RKO (cell line): Measurements from ENCODE around the gene LIF.
"Not testable (repeated sequence)": the region's sequence is repeated elsewhere in the genome, so short reads cannot be mapped to it uniquely, and the experiment has no call there.

Experiments used
- DNase-seq: peaks from one replicate; pipeline ENCODE4 v3.0.0-alpha.2; 2016; ENCODE audit warnings: low spot score

LIF gene

DNA sequence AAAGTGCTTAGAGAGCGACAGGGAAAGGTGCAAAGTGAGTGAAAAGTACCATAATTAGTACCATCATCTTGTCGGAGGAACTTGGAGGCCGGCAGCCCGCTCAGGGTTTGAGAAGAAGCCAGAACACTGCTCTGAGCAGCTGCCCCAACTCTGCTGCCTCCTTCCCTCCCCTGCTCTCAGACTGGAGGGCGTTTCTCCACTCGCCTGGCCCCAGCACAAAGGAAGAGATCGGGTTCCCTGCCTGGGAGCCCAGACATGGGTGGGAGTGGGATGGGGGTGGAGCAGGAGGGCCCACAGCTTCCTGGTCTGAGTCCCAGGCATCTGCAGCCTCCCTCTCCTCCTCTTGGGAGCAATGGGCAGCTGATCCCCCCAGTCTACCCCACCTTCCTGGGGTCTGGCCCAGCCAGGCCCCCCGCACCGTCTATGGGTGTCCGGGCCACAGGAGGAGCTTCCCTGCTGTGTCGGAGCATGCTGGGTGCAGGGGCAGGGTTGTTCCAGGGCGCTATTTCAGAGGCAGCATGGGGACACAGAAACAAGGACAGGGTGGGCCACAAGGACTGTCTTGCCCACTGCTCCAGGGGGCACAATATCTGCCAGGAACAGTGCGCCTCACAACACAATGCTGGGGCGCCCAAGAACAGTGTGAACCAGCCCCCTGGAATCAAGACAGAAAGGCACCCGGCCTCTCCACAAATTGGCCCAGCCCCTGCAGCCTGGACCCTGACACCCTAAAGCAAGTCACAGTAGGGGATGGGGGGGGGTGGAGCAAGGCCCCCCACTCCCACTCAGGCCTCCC lies 4.8 kb downstream of the LIF start:
- DNase-seq: peak; percentile 21

- DNase-seq: peak; percentile 46
Measured at GRCh38 chr22:30240541-30241417, 5.8 kb downstream of the LIF start.

- DNase-seq: no peak
Measured at GRCh38 chr22:30239488-30240405, 6.8 kb downstream of the LIF start.

- DNase-seq: peak; percentile 42
Measured at GRCh38 chr22:30238661-30239487, 7.7 kb downstream of the LIF start.

- no peak for DNase-seq
Measured at GRCh38 chr22:30238136-30238535, 8.4 kb downstream of the LIF start.

DNA sequence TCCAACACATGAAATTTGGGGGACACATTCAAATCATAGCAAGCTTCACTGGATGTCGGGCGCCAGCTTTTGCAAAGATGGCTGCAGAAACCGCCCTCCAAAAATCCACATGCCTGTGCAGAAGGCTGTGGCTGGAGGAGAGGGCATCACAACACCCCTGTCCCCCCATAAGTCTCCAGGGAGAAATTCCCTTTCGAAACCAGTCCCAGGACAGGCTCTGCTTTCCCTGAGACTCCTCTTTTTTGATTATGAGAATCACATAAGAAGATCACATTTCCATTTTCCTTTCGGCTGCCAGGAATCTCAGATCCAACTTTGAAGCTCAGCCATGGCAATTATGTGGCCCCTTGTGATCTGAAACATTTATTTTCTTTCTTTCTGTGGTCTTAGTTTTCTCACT lies 9.7 kb downstream of the LIF start:
- DNase-seq: no peak

DNA sequence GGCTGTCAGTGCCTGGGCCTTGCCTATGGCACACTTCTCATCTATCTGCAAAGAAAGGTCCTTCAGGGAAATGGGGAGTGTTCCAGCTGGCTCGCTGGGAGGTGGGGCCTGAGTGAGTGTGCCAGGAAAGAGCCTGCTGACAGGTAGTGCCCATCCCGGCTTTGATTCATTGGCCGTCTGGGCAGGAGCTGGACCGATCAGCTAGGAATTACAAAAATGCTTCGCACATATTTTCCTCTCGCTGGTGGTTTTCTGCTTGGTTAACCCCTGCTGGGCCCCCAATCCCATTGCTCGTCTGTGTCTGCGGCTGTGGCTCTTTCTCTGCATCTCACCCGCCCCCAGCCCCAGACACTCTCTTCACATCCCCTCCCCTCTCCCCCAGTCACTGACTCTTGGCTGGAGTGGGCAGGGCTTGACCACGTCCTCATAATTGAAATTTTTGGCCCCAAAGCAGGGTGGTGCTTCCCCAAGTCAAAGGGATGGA lies 10.8 kb downstream of the LIF start:
- DNase-seq: no peak

GRCh38 chr22:30234786-30235470 lies 11.6 kb downstream of the LIF start:
- no peak for DNase-seq

GRCh38 chr22:30234325-30234724 lies 12.2 kb downstream of the LIF start:
- not testable (repeated sequence) for DNase-seq

DNA sequence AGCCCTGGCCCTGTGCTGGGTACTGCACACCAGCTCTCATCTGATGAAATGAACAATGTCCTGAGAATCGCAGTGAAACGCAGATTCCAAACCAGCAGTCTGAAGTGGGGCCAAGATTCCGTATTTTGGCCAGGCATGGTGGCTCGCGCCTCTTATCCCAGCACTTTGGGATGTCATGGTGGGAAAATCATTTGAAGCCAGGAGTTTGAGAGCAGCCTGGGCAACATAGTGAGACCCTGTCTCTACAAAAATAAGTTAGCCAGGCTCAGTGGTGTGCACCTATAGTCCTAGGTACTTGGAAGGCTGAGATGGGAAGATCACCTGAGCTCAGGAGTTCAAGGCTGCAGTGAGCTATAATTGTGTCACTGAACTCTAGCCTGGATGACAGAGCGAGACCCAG lies 13.0 kb downstream of the LIF start:
- no peak for DNase-seq

DNA sequence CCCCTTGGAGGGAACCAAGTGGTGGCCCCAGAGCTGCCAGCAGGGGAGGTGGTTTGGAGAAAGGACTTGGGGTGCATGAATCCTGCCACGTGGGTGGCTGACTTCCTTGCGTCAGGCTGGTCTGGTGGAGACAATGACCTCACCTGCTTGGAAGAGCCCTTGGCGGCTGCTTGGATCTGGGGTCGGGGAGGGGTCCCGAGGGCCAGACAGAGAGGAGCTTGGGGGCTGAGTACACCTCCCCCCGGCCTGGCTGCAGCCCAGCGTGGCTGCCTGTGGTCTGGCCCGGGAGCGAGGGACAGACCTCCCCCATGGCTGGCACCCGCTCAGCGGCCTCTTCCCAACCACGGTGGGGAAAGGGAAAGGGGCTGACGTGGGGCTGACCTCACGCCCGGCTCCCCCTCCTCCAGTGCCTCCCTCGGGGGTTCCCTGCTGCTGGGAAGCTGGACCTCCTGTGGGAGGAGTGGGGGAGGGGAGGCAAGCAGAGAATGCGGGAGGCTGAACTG lies 13.8 kb downstream of the LIF start:
- DNase-seq: no peak

DNA sequence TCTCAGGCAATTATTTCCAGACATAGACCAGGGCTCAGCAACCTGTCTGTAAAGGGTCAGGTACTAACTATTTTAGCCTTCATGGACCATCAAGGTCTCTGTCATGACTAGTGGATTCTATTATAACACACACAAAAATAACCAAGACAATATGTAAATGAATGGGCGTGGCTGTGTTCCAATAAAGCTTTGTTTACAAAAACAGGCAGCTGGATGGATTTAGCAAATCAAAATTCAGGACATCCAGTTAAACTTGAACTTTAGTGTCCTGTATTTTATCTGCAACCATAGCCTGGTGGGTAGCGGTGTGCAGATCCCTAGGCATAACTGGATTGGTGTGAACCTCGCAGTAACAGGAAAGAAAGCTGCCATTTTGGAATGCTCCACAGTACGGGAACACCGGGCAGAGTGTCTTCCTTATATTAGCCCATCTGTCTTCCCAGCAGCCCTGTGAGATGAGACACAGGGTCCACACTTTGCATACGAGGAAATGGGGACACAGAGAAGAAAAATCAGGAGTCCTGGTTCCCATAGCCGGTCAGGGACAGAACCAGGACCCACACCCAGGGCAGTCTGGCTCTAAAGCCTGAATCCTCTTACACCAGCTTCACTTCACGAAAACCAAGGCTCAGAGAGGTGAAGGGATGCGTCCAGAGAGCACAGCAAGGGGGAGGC lies 15.6 kb downstream of the LIF start:
- DNase-seq: no peak

DNA sequence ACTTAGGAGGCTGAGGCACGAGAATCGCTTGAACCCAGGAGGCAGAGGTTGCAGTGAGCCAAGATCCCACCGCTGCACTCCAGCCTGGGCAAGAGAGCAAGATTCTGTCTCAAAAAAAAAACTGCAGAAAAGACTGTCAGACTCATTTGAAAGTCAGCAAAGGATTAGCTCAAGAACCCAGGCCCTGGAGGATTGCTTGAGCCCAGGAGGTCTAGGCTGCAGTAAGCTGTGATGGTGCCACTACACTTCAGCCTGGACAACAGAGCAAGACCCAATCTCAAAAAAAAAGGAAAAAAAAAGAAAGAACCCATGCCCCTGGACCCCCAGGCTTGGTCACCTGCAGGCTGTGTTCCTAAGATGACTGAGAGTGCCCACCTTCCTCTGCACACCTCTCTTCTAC lies 16.2 kb downstream of the LIF start:
- no peak for DNase-seq

GRCh38 chr22:30228509-30229359 lies 17.8 kb downstream of the LIF start:
- peak; percentile 71 for DNase-seq

GRCh38 chr22:30227438-30228228 lies 18.9 kb downstream of the LIF start:
- DNase-seq: no peak

DNA sequence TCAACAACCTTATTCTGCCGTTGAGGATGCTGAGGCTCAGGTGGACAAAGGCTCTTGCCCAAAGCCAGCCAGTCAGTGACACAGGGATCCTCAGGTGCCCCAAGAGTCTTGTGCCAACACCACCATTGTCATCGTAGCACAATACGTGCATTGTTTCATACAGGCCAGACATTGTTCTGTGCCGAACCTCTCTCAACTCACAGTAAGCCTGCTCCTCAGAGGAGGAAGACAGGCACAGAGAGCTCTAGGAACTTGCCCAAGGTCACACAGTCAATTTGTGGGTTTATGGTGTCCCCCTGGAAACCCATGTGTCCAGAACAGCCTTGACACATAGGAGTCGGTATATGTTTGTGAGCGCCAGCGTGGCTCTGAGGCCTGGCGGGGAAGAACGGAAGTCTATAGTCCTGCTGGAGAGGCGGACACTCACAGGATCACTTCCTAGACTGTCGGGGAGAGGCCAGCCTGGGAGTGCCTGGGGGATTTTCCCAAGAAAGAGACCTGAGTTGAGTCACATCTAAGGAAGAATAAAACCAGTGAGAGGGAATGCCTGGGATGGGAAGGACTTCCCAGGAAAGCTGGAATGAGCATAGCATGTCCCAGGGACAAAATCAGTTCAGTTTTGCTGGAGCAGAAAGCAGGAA lies 20.2 kb downstream of the LIF start:
- DNase-seq: no peak

DNA sequence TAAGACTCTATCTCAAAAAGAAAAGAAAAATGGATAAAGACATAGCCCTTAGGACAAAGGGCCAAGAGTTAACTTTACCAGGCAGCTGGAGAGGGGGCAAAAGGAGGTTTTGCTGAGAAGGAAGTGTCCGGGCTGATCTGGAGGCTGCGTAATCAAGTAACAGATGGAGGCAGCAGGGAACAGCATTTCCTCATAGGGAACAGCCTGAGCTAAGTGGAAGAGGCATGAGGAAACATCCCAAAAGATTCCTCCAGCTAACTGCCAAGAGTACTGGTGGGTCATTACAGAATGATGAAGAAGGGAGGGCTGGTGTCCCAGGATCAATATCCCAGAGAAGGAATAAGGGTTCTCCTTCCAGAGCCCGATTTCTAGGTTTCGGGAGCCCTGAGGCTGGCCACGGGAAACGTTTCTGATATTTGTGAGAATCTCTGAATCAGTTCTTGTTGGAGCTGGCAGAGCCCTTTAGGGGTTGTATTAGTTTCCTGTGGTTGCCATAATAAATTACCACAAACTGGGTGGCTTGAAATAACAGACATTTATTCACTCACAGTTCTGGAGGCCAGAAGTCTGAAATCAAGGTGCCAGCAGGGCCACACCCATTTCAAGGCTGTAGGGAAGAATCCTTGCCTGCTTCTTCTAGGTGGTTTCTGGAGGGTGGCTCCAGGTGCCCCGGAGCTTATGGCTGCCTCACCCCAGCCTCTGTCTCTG lies 21.2 kb downstream of the LIF start:
- no peak for DNase-seq
